ENCODE measurements around the gene TRAPPC8. TPM values are rescaled to one million over a fixed set of nuclear protein-coding genes. Genes with fewer than 3 reads are reported as not detected.

The TRAPPC8 gene
- total and polyA plus RNA-seq, 12 donors: 13.6 to 39.1 (median 31.5) TPM

DNA sequence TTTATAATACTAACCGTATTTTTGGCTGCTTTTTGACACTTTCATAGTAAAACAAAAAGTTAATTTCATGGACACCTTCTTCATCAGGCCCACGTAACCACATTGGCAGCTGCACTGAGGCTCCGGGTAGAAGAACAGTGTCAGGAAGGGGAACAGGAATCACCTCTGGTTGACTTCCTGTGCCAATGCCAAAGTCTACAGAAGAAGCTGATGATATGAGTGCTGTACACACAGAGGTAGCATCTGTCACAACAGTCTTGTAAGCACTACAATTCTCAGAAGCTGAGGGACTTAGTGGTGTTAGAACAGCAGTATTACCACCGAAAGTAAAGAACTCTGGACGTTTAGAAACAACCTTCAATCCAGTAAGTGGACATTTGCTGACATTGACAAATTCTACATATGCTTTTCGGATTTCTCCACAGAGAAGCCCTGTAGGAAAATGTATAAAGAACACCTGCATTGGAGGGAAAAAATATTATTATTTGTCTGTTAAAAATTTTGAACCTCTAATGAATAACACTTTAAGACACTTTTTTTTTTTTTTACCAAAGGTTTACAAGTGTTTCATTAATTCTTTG lies 85.3 kb downstream of the TRAPPC8 start:
- DNase-seq (no peak), ATAC-seq (no peak)
- no peak overlapping the region for H3K4me3 ChIP-seq
- TF ChIP-seq, protein P1, sequence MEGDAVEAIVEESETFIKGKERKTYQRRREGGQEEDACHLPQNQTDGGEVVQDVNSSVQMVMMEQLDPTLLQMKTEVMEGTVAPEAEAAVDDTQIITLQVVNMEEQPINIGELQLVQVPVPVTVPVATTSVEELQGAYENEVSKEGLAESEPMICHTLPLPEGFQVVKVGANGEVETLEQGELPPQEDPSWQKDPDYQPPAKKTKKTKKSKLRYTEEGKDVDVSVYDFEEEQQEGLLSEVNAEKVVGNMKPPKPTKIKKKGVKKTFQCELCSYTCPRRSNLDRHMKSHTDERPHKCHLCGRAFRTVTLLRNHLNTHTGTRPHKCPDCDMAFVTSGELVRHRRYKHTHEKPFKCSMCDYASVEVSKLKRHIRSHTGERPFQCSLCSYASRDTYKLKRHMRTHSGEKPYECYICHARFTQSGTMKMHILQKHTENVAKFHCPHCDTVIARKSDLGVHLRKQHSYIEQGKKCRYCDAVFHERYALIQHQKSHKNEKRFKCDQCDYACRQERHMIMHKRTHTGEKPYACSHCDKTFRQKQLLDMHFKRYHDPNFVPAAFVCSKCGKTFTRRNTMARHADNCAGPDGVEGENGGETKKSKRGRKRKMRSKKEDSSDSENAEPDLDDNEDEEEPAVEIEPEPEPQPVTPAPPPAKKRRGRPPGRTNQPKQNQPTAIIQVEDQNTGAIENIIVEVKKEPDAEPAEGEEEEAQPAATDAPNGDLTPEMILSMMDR (IDR thresholded peaks at IDR 0.05): no peak
- 66 to 78% methylated on average over 6 of the region's 6 CpGs for WGBS, 2 donors
- intact Hi-C loops (cut with DNase I): loop anchor here in 1 of 10 donors (10.0 kb wide), 1 partner anchor 47 kb away; no protein-coding TSS in a partner anchor
- H3K27me3 ChIP-seq: no peaks in the 10 kb centered on the region
- H3K9me3 ChIP-seq: no peaks in the 10 kb centered on the region
- peaks cover 0 to 4% (median 0%) of the 10 kb centered on the region in 9 donors for H3K4me1 ChIP-seq
- H3K27ac ChIP-seq: no peak overlapping the region
- peaks cover 0 to 100% (median 5%) of the 10 kb centered on the region in 9 donors for H3K36me3 ChIP-seq

DNA sequence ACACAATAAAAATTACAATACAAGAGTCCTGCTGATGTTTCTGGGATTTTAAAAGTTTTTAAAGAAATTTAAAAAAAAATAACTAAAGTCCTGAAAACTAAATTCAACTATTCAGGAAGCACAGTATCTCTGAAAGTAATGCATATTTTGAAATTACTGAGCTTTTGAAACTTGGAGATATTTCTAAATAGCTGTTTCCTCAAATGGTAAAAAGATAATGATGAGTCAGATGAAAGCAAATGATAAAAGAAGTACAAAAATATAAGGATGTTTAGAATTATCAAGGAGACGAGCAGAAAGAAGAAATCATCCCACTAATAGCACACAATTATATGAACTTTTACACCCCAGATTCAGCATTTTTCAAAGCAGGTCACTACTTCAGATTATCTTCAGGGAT lies 92.1 kb downstream of the TRAPPC8 start:
- TF ChIP-seq, protein P1 (IDR thresholded peaks at IDR 0.05): no peak
- no peak for ATAC-seq
- Histone ChIP-seq H3K27me3 (no peaks in the 10 kb centered on the region), H3K9me3 (no peaks in the 10 kb centered on the region), H3K4me1 (peaks cover 0 to 10% (median 0%) of the 10 kb centered on the region in 9 donors), H3K36me3 (peaks cover 0 to 100% (median 32%) of the 10 kb centered on the region in 9 donors), H3K4me3 (no peak overlapping the region), H3K27ac (no peak overlapping the region)
- WGBS, 2 donors: 87 to 94% methylated on average over 1 of the region's 1 CpG
- DNase-seq: no peak
- intact Hi-C loops (cut with DNase I): loop anchor here in 1 of 10 donors (10.0 kb wide), 1 partner anchor 54 kb away; no protein-coding TSS in a partner anchor

DNA sequence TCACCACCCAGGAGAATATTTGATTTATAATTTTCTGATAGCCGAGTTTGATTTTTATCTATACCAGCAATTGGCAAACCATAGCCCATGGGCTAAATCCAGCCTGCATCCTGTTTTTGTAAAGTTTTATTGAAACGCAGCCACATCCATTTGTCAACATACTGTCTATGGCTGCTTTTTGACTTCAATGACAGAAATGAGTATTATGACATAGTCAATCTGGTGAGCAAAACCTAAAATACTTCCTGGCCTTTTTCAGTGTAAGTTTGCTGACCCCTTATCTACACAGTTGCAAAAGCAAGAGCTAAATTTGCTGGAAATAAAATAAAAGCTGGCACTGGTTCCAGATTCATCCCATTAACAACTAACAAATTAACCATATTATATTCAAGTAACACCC lies 102.4 kb downstream of the TRAPPC8 start:
- Histone ChIP-seq H3K4me1 (no peaks in the 10 kb centered on the region), H3K27ac (no peak overlapping the region), H3K27me3 (no peaks in the 10 kb centered on the region), H3K36me3 (peaks cover 0 to 99% (median 32%) of the 10 kb centered on the region in 9 donors), H3K4me3 (no peak overlapping the region), H3K9me3 (no peaks in the 10 kb centered on the region)
- intact Hi-C loops (cut with DNase I): no loop called here
- WGBS, 2 donors: 86 to 93% methylated on average over 2 of the region's 2 CpGs
- DNase-seq: no peak
- TF ChIP-seq, protein P1 (IDR thresholded peaks at IDR 0.05): no peak
- no peak for ATAC-seq

DNA sequence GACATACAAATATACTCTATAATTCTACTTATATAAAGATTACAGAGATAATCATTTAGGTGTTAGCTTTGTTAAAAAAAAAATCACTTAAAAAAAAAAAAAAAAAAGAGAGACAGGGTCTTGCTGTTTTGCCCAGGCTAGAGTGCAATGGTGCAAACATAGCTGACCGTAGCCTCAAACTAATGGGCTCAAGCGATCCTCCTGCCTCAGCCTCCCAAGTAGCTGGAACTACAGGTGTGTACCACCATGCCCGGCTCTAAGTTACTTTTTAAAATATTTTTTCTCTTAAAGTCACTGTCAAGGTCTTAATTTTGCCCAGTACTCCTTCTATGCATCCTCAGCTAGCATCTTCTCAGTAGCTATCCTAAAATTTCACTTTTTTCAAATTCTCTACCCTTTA lies 105.0 kb downstream of the TRAPPC8 start:
- intact Hi-C loops (cut with DNase I): no loop called here
- H3K27ac ChIP-seq: no peak overlapping the region
- H3K9me3 ChIP-seq: no peaks in the 10 kb centered on the region
- no peaks in the 10 kb centered on the region for H3K27me3 ChIP-seq
- DNase-seq (no peak), ATAC-seq (no peak)
- H3K36me3 ChIP-seq: peaks cover 0 to 99% (median 32%) of the 10 kb centered on the region in 9 donors
- WGBS, 2 donors: 98 to 99% methylated on average over 3 of the region's 3 CpGs
- TF ChIP-seq, protein P1 (IDR thresholded peaks at IDR 0.05): no peak
- no peaks in the 10 kb centered on the region for H3K4me1 ChIP-seq
- H3K4me3 ChIP-seq: no peak overlapping the region

All from heart right ventricle (tissue), 16 donors.